HG03139 (cell line): ENCODE measurements around the gene PIAS1.
"Not testable (repeated sequence)": the region's sequence is repeated elsewhere in the genome, so short reads cannot be mapped to it uniquely, and the experiment has no call there.

Experiments used
- ATAC-seq: cut with Tn5 transposase; IDR thresholded peaks from one replicate; pipeline ENCODE4 v1.9.1; 2021; ENCODE audit not compliant: unreplicated experiment

Gene PIAS1

GRCh38 chr15:68053701-68054627 lies at the start of gene PIAS1:
PIAS1 (plus strand) TSS chr15:68054315; CDS start chr15:68054327, 12 bp downstream.
- ATAC-seq, result peak; percentile 81

DNA sequence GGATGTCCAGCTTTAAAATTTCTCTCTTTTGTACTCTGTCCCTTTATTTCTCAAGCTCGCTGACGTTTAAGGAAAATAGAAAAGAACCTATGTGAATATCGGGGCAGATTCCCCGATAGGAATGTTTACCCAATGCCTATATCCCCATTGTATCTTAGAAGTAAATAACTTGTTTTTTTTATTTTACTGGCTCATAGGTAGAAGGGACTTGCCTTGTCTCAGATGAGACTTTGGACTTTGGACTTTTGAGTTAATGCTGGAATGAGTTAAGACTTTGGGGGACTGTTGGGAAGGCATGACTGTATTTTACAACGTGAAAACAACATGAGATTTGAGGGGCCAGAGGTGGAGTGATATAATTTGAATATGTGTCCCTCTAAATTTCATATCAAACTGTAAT lies 46.5 kb upstream of the PIAS1 start:
- ATAC-seq, result not testable (repeated sequence)

GRCh38 chr15:68010361-68011153 lies 43.6 kb upstream of the PIAS1 start:
- no peak for ATAC-seq

GRCh38 chr15:68012911-68013310 lies 41.2 kb upstream of the PIAS1 start:
- no peak for ATAC-seq

DNA sequence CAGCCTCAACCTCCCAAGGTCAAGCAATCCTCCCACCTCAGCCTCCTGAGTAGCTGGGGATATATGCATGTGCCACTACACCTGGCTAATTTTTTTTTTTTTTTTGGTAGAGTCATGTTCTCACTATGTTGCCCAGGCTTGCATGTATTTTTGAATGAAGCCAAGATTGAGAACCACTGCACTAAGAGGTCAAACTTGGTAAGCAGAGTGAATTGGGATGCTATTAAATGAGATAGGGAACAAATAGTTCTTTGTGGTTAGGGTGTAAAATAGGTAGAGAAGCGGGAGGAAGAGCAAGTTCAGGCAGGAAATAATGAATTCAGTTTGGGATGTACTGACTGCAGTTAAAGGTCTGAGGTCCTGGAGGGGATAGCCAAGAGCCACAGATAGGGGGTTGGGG lies 39.9 kb upstream of the PIAS1 start:
- ATAC-seq, result no peak

- ATAC-seq, result no peak
Measured at GRCh38 chr15:68015244-68015643, 38.9 kb upstream of the PIAS1 start.

DNA sequence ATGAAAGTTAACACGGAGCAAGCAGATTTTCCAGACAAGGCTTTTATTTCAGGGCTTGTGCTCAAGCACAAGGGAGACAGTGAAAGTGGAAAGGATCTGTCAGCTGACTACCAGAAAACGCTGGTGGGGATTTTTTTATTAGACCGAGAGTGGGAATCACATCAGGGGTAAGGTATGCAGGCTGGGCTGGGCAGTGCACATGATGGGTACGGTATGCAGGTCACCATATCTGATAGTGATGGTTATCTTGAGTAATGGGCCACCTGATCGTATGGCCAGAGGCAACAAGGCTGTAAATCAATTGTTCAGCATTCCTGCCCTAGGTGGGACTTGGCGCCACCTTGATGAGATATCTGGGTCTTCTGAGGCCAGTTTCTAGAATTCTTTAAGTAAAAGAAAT lies 36.9 kb upstream of the PIAS1 start:
- ATAC-seq, result no peak

GRCh38 chr15:68018797-68019444 lies 35.2 kb upstream of the PIAS1 start:
- no peak for ATAC-seq

DNA sequence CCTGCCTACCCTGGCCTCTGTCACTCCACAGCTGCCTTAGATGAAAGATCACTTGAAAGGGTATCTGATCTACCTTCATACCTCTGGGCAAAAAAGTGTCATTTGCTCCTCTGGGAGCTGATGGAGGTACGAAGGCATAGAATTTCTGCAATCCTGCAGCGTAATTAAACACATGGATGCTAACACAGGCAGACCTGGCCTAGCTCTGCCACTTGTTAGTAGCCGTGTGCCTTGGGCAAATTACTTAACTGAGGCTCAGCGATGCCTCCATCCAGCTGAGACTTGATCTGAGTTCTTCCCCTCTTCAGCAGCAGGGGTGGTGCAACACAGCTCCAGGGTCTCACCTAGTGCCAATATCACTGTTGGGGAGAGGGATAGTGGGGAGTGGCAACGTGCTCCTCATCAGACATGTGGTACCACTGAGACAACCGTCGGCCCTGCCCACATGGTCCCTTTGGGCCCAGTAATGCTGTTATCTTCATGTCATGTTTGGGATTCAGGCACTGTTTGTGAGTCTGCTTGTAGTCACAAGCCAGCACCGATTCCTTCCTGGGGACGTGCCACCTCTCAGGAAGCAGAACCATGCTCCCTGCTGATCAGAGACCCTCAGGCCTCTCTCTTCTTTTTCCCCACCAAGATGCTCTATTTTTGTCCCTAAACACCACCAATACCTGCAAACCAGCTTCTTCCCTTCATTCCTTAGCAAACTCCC lies 34.1 kb upstream of the PIAS1 start:
- ATAC-seq, result no peak

GRCh38 chr15:68020685-68021084 lies 33.4 kb upstream of the PIAS1 start:
- ATAC-seq, result no peak

DNA sequence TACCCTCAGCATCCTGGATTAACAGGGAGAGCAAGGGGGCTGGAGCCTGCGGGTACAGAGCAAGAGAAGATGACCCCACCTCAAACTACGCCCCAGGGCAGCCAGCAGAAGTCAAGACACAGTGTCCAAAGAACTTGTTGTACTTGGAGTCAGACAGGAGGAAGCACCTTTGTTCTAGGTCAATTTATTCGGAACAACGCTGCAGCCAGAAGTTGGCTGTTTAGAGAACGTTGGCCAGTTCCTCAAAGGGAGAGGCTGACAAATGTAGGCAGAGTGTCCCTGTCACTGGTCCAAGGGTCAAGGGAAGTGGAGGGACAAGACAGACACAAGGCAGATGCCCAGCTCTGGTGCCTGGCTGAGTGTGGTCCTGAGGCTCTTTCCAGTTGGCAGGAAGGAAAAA lies 32.1 kb upstream of the PIAS1 start:
- no peak for ATAC-seq

DNA sequence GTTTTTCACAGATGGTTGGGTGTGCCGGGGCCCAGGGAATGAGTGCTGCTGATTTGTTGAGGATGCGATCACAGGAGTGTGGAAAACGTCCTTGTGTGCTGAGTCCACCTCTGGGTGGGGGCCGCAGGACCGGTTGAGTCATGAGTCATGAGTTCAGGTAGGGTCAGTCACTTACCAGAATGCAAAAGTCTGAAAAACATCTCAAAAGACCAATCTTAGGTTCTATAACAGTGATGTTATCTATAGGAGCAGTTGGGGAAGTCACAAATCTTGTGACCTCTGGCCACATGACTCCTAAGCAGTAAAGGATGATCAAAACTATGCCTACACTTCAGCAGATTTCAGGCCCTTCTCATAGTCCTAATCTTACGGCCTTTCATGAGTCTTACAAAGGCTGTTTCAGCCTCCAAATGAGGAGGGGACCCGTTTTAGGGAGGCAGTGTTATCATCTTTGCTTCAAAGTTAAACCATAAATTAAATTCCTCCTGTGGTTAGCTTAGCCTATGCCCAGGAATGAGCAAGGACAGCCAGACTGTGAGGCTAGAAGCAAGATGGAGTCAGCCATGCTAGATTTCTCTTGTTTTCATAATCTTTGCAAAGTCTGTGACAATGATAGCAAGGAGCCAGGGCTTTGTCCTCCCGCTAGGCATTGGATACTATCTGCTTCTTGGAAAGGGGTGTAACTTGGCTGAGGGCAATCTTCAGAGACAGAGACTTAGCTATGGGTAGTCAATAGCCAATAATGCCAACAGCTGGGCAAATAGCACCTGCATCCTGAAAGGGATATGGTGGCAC lies 30.6 kb upstream of the PIAS1 start:
- ATAC-seq, result no peak

GRCh38 chr15:68025835-68026424 lies 28.2 kb upstream of the PIAS1 start:
- no peak for ATAC-seq

- no peak for ATAC-seq
Measured at GRCh38 chr15:68027388-68027787, 26.7 kb upstream of the PIAS1 start.

- no peak for ATAC-seq
Measured at GRCh38 chr15:68028137-68028887, 25.8 kb upstream of the PIAS1 start.

DNA sequence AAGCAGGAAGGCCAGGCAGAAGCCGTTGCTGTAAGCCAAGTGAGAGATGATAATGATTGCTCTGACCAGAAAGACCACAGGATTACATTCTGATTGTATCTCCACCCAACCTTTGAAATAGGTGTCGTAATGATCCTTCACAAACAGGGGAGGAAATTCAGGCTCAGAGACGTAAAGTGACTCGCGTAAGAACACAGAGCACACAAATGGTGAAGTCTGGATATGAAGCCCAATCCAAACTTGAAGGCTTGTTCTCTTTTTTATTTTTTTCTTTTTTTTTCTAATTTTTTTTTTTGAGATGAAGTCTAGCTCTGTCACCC lies 25.3 kb upstream of the PIAS1 start:
- no peak for ATAC-seq

GRCh38 chr15:68029959-68030358 lies 24.2 kb upstream of the PIAS1 start:
- ATAC-seq, result no peak

DNA sequence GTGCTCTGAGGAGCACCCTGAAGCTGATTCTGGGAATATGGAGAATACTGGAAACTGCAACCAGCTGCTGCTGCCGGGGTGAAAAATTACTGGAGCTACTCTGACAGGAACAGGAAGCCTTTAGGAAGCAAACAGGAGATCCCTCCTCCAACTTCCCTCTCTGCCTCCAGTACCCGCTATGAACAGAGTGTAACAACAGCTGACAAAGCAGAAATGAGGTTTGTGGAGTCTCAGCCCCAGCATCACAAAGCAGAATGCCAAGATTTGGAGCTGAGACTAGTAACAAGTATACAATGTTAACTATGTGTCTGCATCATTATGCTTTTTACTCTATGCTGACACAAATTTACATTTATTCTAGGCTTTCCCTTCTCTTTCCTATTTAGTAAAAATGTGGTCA lies 22.7 kb upstream of the PIAS1 start:
- ATAC-seq, result no peak

- no peak for ATAC-seq
Measured at GRCh38 chr15:68032672-68033071, 21.4 kb upstream of the PIAS1 start.
